ENCODE data around the gene EBF3.

EBF3 gene

DNA sequence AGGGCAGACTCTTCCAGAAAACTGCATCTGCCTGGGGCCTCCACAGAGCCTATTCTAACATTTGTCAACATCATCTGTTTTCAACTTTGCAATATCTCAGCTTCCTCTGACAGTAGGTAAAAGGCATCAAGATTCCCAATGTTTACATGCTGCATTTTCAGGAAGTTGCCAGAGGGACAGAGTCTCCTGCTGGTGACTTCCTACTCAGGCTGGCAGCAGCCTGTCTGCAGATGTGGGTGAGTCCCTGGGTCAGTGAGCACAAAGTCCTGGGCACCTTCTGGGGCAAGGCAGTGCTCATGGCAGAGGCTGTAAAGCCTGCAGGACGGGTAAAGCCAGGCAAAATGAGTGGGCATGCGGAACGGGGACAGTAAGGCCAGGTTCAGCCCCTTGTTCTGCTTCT lies 69.4 kb downstream of the EBF3 start:
- H3K4me3 ChIP-seq (ENCODE audit: low read depth, low read length): no peak overlapping the region
- TF ChIP-seq, protein P1, sequence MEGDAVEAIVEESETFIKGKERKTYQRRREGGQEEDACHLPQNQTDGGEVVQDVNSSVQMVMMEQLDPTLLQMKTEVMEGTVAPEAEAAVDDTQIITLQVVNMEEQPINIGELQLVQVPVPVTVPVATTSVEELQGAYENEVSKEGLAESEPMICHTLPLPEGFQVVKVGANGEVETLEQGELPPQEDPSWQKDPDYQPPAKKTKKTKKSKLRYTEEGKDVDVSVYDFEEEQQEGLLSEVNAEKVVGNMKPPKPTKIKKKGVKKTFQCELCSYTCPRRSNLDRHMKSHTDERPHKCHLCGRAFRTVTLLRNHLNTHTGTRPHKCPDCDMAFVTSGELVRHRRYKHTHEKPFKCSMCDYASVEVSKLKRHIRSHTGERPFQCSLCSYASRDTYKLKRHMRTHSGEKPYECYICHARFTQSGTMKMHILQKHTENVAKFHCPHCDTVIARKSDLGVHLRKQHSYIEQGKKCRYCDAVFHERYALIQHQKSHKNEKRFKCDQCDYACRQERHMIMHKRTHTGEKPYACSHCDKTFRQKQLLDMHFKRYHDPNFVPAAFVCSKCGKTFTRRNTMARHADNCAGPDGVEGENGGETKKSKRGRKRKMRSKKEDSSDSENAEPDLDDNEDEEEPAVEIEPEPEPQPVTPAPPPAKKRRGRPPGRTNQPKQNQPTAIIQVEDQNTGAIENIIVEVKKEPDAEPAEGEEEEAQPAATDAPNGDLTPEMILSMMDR (IDR thresholded peaks at IDR 0.05; ENCODE audit: low read depth, low read length, missing control alignments): no peak
- DNase-seq (ENCODE audit: low read depth): no peak

DNA sequence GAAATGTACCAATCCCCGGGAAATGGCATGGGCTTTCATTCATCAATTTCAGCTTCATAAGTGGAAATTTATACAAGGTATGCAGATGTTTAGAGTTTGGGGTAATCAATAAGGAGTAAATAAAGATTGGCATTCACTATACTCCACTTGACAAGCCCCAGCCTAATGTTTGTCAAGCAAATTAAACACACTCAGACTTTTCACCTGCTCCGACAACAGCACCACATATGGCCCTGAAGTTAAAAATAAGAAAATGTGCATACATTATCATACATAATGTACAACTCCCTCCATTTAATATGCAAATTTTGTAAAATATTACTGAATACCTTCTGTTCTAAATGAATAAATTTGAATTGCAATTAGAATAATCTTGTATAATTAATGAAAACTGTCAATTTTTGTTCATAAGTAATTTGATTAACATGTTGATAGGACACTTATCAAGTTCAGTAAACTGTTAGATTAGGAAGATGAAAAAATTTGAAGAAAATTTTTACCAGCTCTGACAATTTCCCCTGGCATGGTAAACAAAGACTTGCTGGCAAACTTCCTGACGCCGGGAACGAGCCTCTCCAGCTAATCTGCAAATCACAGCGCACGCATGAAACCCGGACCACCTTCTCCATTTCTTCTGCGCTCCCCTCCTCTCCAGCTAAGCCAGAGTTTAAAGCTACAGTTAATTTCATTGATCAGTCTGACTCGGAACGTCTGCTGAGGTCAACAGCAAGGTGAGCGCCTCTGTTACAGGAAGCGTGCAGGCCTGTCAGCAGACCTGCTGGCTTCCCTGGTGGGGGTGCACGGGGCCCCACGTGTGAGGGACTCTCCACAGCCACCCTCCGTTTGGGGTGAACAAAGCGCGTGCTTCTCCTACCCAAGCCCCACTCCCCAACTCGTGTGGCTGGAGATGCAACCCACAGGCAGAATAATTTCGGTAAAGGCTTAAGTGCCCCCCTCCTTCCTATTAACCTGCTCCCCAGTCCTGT lies 70.7 kb downstream of the EBF3 start:
- DNase-seq (ENCODE audit: low read depth): no peak
- no peak overlapping the region for H3K4me3 ChIP-seq (ENCODE audit: low read depth, low read length)
- TF ChIP-seq, protein P1 (IDR thresholded peaks at IDR 0.05; ENCODE audit: low read depth, low read length, missing control alignments): no peak

DNA sequence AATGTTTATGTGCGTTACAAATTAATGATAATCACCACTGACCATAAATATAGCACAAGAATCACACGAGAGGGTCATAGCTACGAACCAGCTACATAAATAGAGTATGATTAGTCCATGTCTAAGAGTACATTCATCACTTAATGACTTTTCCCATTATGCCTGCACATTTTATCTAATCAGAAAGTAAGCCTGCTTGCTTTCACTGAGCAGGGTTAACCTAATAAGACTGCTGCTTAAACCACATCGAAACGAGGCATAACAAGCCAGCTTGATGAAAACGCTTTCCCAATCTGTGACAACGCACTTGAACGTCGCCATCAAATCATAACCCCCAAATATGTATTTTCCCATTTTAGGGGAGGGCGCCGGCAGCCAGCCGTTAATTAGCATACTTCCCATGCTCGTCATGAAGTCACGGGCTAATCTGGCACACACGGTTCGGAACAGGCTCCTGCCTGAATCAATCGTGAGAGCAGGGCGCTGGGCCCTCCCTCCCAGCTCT lies 71.5 kb downstream of the EBF3 start:
- no peak overlapping the region for H3K4me3 ChIP-seq (ENCODE audit: low read depth, low read length)
- TF ChIP-seq, protein P1 (IDR thresholded peaks at IDR 0.05; ENCODE audit: low read depth, low read length, missing control alignments): no peak
- DNase-seq (ENCODE audit: low read depth): no peak

DNA sequence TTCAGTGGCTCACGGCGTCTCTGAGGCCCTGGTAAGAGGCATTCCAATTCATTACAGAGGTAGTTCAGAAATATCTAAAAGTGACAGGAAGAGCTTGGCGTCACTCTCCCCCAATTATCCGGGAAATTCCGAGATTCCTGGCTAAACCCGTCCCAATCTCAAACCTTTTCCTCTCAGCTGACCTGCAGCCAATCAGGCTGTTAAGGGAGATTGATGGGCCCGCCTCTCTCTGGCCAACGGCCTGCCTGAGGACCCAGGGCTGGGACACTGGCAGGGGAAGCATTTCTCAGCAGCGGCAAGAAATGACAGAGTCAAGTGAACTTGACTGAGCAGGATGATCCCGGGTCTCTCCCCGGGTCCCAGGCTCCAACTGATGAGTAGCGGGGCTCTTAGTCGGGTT lies 72.3 kb downstream of the EBF3 start:
- no peak for DNase-seq (ENCODE audit: low read depth)
- TF ChIP-seq, protein P1 (IDR thresholded peaks at IDR 0.05; ENCODE audit: low read depth, low read length, missing control alignments): no peak

DNA sequence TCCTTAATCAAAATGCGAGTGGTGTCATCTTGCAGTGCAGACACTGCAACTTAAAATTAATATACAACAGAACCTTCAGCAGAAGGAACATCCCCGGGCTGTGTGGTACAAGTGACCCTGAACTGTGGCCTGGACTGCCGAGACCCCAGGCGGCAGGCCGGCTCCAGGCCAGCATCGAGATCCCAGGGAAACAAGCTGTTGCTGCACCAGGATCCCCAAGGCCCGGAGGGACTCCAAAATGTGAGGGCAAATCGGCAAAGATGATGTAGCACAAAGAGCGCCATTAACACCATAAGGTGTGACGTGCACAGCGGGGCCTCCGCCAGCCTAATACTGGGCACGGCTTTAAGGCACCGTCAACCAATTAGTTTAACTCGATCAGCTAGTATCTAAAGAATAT lies 73.9 kb downstream of the EBF3 start:
- no peak overlapping the region for H3K4me3 ChIP-seq (ENCODE audit: low read depth, low read length)
- DNase-seq (ENCODE audit: low read depth): no peak
- TF ChIP-seq, protein P1 (IDR thresholded peaks at IDR 0.05; ENCODE audit: low read depth, low read length, missing control alignments): no peak

More for the DNA sequence above, 72.3 kb downstream of the EBF3 start:
- no peak overlapping the region for H3K4me3 ChIP-seq (ENCODE audit: low read depth, low read length)

DNA sequence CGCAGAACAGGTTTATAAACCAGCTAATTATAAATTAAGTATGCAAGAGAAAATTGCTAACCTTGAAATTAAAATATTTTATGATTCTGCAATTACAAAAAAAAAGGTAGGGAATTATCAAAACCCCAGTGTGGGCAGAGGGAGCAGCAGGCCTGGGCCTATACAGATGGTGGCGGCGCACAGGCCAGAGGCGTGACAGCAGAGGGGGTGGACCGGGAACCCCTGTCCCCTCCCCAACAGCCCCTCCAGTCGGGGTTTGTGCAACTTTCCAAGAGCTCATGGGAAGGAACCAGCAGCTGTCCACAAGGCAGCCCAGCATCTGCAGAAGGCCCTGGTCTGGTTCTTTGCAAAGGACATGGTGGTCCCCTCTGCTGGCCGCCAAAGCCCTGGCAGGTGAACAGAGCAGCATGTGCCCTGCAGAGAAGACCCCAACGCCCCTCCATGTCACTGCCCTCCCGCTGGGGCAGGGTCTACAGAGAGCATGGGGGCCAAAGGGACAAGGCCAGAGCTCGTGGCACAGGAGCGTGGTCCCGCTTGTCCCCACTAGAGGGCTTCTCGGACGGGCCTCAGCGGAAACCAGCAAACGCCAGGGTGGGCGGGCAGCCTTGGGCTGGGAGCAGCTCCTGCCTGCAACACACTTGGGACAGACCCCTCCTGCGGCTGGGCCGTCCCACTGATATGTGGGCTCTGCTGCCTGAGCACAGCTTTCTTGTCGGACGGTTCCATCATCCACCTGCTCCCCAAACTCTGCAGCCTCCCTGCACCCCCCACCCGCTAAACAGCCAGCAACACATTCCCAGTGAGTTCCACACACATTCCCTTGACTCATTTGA lies 75.1 kb downstream of the EBF3 start:
- no peak for DNase-seq (ENCODE audit: low read depth)
- TF ChIP-seq, protein P1 (IDR thresholded peaks at IDR 0.05; ENCODE audit: low read depth, low read length, missing control alignments): peak; percentile 83
- H3K4me3 ChIP-seq (ENCODE audit: low read depth, low read length): no peak overlapping the region
